Activated T-cell treated with anti-CD3 and anti-CD28 coated beads, Interleukin-2, amount 50 U/mL, for 24 hours (primary cell): ENCODE results near the gene RELN.
"Not testable (repeated sequence)": the region's sequence is repeated elsewhere in the genome, so short reads cannot be mapped to it uniquely, and the experiment has no call there.

Experiments
- DNase-seq: peaks from one replicate; pipeline ENCODE4 v3.0.0-alpha.2; 2020
- H3K27ac Mint-ChIP-seq: 2 replicates; pipeline ENCODE4 v1.8.0; 2020; ENCODE audit warnings: mild to moderate bottlenecking, mixed read lengths
- H3K27me3 Mint-ChIP-seq: 2 replicates; pipeline ENCODE4 v1.8.0; 2020; ENCODE audit warnings: mixed read lengths
- H3K36me3 Mint-ChIP-seq: 2 replicates; pipeline ENCODE4 v1.8.0; 2020; ENCODE audit warnings: low read depth, mixed read lengths
- H3K4me1 Mint-ChIP-seq: 2 replicates; pipeline ENCODE4 v1.8.0; 2020; ENCODE audit warnings: low read depth, mixed read lengths
- H3K4me3 Mint-ChIP-seq: 2 replicates; pipeline ENCODE4 v1.8.0; 2020; ENCODE audit warnings: mild to moderate bottlenecking, moderate library complexity, mixed read lengths
- H3K9me3 Mint-ChIP-seq: 2 replicates; pipeline ENCODE4 v1.8.0; 2020; ENCODE audit warnings: mixed read lengths

The RELN gene

GRCh38 chr7:103797647-103798307 lies 191.7 kb downstream of the RELN start:
- no peak overlapping the region for H3K27ac Mint-ChIP-seq
- H3K4me3 Mint-ChIP-seq = no peak overlapping the region
- H3K36me3 Mint-ChIP-seq = no peaks in the 10 kb centered on the region
- H3K27me3 Mint-ChIP-seq = no peaks in the 10 kb centered on the region
- no peak for DNase-seq
- H3K4me1 Mint-ChIP-seq = no peaks in the 10 kb centered on the region
- no peaks in the 10 kb centered on the region for H3K9me3 Mint-ChIP-seq

DNA sequence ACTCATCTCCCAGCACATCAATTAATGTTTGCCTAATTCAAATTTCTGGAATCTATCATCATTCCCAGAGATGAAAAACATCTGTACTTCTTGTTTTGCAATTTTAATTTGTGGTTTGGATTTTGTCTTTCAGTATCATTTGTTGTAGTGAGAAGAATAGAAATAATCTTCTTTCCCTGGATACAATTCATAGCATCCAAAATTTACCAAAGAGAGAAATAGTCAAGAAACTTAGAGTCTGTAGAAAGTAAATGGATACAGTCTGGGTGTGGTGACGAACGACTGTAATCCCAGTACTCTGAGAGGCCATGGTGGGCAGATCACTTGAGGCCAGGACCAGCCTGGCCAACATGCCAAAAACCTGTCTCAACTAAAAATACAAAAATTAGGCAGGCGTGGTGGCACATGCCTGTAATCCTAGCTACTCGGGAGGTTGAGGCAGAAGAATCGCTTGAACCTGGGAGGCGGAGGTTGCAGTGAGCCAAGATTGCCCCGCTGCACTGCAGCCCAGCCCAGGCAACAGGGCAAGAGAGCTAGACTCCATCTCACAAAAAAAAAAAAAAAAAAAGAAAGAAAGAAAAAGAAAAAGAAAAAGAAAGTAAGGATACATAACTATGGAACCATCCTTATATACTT lies 193.0 kb downstream of the RELN start:
- H3K27me3 Mint-ChIP-seq = no peaks in the 10 kb centered on the region
- H3K27ac Mint-ChIP-seq = no peak overlapping the region
- DNase-seq = no peak
- no peak overlapping the region for H3K4me3 Mint-ChIP-seq
- no peaks in the 10 kb centered on the region for H3K4me1 Mint-ChIP-seq
- H3K9me3 Mint-ChIP-seq = peaks cover under 1% of the 10 kb centered on the region
- H3K36me3 Mint-ChIP-seq = no peaks in the 10 kb centered on the region

DNA sequence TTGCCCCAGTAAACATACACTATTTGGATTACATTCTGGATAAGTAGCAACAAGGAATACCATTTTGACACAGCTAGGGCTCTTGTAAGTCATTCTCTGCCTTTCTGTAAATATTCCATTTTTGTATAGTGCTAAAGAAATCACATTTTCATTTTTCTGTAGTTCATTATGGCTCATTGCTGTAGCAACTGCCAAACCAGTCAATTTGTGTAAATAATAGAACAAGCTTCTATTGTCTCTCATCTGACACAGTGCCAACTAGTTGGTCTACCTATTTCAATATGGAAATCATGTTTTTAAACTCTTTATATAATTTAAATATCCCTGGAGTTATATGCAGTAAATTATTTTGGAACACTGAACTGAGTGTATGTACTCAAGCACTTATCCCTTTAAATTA lies 193.7 kb downstream of the RELN start:
- H3K27ac Mint-ChIP-seq = no peak overlapping the region
- H3K4me1 Mint-ChIP-seq = no peaks in the 10 kb centered on the region
- H3K4me3 Mint-ChIP-seq = no peak overlapping the region
- no peaks in the 10 kb centered on the region for H3K36me3 Mint-ChIP-seq
- H3K9me3 Mint-ChIP-seq = peaks cover 5% of the 10 kb centered on the region
- DNase-seq = no peak
- no peaks in the 10 kb centered on the region for H3K27me3 Mint-ChIP-seq

DNA sequence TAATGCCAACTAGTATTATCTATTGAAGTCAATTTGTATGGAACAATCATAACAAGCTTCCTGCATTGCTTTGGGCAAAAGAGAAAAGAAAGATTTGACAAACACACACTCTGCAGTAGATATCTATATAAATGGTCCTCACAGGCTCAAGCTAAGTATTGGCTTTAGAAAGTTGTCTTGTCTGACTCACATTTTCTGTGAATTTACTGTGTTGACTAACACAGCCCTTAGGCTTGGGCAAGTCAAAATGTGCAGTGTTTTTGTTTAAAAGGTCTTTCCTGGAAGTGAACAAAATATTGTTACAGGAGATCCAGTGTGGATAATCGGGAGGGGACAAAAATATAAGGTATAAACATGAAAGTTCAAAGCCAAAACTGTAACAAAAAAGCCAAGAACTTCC lies 194.4 kb downstream of the RELN start:
- H3K4me3 Mint-ChIP-seq = no peak overlapping the region
- H3K4me1 Mint-ChIP-seq = no peaks in the 10 kb centered on the region
- no peak for DNase-seq
- H3K27ac Mint-ChIP-seq = no peak overlapping the region
- no peaks in the 10 kb centered on the region for H3K27me3 Mint-ChIP-seq
- H3K36me3 Mint-ChIP-seq = no peaks in the 10 kb centered on the region
- H3K9me3 Mint-ChIP-seq = peaks cover 5% of the 10 kb centered on the region

DNA sequence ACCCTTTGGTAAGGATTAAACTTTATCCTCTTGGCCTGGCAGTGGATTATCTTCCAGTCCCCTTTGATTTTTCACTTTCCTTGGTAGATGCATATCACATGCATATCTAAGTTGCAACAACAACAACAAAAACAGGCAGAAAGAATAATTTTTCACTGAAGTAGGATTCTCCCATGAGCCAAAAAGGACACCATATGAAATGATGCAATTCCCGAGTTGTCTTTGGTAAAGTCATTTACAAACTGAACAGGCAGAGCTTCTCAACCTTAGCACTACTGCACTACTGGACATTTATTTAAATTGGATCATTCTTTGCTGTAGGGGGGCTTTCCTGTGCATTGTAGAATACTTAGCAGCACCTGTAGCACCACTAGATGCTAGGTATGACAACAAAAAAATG lies 195.0 kb downstream of the RELN start:
- no peak overlapping the region for H3K27ac Mint-ChIP-seq
- H3K9me3 Mint-ChIP-seq = peaks cover 5% of the 10 kb centered on the region
- H3K4me3 Mint-ChIP-seq = no peak overlapping the region
- H3K4me1 Mint-ChIP-seq = no peaks in the 10 kb centered on the region
- DNase-seq = no peak
- H3K36me3 Mint-ChIP-seq = no peaks in the 10 kb centered on the region
- no peaks in the 10 kb centered on the region for H3K27me3 Mint-ChIP-seq

DNA sequence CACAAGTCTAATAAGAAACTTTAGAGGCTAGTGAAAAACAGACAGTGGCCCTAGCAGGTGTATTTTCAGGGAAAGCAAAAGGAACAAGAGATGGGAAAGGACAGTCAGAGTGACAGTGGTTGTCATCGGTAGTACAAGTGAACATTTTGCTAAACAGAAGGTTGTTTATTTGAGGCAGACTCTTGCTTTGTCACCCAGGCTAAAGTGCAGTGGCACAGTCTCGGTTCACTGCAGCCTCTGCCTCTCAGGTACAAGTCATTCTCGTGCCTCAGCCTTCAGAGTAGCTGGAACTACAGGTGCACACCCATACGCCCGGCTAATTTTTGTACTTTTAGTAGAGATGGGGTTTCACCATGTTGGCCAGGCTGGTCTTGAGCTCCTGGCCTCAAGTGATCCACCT lies 195.8 kb downstream of the RELN start:
- Mint-ChIP-seq H3K9me3 (peaks cover 5% of the 10 kb centered on the region), H3K36me3 (no peaks in the 10 kb centered on the region), H3K4me3 (no peak overlapping the region), H3K27me3 (no peaks in the 10 kb centered on the region), H3K27ac (no peak overlapping the region), H3K4me1 (no peaks in the 10 kb centered on the region)
- no peak for DNase-seq

DNA sequence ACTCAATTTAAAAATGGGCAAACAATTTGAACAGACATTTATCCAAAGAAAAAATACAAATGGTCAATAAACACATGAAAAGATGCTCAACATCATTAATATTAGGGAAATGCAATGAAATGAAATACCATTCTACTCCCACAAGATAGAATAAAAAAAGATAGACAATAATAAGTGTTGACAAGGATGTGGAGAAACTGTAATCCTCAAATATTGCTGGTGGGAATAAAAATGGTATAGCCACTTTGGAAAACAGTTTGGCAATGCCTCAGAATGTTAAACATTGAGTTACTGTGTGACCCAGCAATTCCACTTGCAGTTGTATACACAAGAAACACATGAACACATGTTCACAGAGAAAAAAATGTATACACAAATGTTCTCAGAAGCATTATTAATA lies 197.6 kb downstream of the RELN start:
- Mint-ChIP-seq H3K4me3 (no peak overlapping the region), H3K9me3 (peaks cover 5% of the 10 kb centered on the region), H3K27ac (no peak overlapping the region), H3K4me1 (no peaks in the 10 kb centered on the region), H3K36me3 (no peaks in the 10 kb centered on the region), H3K27me3 (peaks cover 7% of the 10 kb centered on the region)
- no peak for DNase-seq

GRCh38 chr7:103787041-103787440 lies 202.4 kb downstream of the RELN start:
- DNase-seq, H3K4me3 Mint-ChIP-seq, H3K4me1 Mint-ChIP-seq, H3K36me3 Mint-ChIP-seq, H3K9me3 Mint-ChIP-seq, H3K27ac Mint-ChIP-seq: not testable (repeated sequence)
- peaks cover 17% of the 10 kb centered on the region for H3K27me3 Mint-ChIP-seq

DNA sequence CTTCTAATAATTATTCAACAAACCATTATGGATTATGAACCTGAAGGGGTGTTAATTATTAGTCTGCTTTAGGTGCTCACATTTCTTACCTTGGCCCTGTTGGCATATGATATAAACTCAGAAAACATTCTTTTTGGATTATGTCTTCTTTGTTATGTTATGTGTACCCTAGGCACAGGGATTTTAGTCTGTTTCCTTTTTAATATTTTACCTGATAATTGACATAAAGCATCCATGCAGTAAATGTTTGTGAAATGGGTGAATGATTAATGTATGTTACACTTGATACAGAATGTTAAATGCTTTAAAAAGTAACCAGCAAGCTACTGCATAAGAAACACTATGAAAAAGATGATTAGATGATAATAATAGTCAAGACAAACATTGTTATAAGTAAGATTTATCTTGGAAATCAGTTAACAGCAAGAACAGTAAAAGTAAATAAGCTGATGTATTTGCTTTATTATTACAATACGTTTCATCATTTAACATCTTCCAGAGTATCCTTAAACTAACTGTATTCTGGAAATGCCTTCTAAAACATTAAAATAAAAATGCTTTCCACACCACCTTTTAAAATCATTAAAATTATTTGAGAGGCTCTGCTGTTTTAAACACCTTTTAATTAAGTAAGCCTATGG lies 204.7 kb downstream of the RELN start:
- H3K27me3 Mint-ChIP-seq = peaks cover 21% of the 10 kb centered on the region
- no peak for DNase-seq
- H3K27ac Mint-ChIP-seq = no peak overlapping the region
- no peak overlapping the region for H3K4me3 Mint-ChIP-seq
- H3K9me3 Mint-ChIP-seq = peaks cover 3% of the 10 kb centered on the region
- H3K4me1 Mint-ChIP-seq = no peaks in the 10 kb centered on the region
- no peaks in the 10 kb centered on the region for H3K36me3 Mint-ChIP-seq

DNA sequence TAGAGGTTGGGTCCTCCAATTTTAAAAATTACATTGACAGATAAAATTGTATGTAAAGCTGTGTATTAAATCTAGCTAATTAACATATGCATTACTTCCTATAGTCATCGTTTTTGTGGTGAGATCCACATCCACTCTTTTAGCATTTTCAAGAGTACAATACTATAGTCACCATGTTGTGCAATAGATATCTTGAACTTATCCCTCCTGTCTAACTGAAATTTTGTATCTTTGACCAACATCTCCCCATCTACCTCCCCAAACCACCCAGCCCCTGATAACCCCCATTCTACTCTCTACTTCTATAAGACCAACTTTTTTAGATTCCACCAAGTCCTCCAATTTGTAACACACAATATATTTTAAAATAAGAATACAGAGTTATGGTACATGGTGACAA lies 208.0 kb downstream of the RELN start:
- H3K4me1 Mint-ChIP-seq = no peaks in the 10 kb centered on the region
- no peak overlapping the region for H3K4me3 Mint-ChIP-seq
- no peak overlapping the region for H3K27ac Mint-ChIP-seq
- no peaks in the 10 kb centered on the region for H3K9me3 Mint-ChIP-seq
- H3K27me3 Mint-ChIP-seq = peaks cover 11% of the 10 kb centered on the region
- no peaks in the 10 kb centered on the region for H3K36me3 Mint-ChIP-seq
- no peak for DNase-seq

DNA sequence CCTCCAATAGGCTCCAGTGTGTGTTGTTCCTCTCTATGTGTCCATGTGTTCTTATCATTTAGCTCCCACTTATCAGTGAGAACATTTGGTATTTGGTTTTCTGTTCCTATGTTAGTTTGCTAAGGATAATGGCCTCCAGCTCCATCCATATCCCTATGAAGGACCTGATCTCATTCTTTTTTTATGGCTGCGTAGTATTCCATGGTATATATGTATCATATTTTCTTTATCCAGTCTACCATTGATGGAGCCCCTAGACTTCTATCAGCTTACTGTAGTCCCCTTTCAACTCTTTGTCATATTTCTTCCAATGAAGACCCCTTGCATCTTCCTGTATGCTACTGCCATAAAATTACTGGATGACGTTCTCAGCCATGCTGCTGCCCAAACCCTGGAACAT lies 208.9 kb downstream of the RELN start:
- H3K36me3 Mint-ChIP-seq, DNase-seq, H3K9me3 Mint-ChIP-seq, H3K27ac Mint-ChIP-seq, H3K4me3 Mint-ChIP-seq, H3K4me1 Mint-ChIP-seq: not testable (repeated sequence)
- H3K27me3 Mint-ChIP-seq = peaks cover 11% of the 10 kb centered on the region

DNA sequence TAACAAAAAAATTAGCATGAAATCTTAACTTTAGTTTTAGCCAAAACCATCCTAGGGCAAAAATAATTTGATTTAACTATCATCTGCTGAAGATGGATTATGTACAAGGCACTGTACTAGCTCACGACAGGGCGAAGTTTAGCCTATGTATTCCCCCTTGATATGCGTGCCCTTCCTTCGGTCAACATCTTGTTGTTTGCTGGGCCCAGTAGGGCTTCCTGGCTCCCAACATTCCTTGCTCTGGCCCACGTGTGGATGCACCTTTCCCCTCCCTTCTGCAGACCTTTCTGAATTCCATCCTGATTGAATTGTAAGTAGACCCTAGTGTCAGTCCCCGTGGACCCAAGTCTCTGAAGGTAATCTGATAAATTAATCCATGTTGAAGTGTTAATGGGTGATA lies 212.0 kb downstream of the RELN start:
- Mint-ChIP-seq H3K9me3 (no peaks in the 10 kb centered on the region), H3K27ac (no peak overlapping the region), H3K4me1 (no peaks in the 10 kb centered on the region), H3K36me3 (no peaks in the 10 kb centered on the region), H3K4me3 (no peak overlapping the region), H3K27me3 (peaks cover 7% of the 10 kb centered on the region)
- no peak for DNase-seq

DNA sequence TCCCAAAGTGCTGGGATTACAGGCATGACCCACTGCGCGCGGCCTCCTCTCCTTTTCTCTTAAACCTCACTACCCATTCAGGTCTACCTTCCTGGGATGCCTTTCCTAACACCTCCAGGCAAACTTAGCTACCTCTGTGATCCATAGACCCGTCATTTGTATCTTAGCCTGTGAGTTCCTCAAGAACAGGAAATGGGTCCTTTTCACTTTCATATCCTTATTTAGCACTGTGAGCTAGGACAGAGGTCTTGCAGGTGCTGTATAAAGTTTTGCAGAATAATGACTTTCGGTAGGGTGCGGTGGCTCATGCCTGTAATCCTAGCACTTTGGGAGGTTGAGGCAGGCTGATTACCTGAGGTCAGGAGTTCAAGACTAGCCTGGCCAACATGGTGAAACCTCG lies 215.7 kb downstream of the RELN start:
- no peak for DNase-seq
- no peak overlapping the region for H3K27ac Mint-ChIP-seq
- no peak overlapping the region for H3K4me3 Mint-ChIP-seq
- no peaks in the 10 kb centered on the region for H3K9me3 Mint-ChIP-seq
- H3K4me1 Mint-ChIP-seq = no peaks in the 10 kb centered on the region
- peaks cover 2% of the 10 kb centered on the region for H3K27me3 Mint-ChIP-seq
- H3K36me3 Mint-ChIP-seq = no peaks in the 10 kb centered on the region

DNA sequence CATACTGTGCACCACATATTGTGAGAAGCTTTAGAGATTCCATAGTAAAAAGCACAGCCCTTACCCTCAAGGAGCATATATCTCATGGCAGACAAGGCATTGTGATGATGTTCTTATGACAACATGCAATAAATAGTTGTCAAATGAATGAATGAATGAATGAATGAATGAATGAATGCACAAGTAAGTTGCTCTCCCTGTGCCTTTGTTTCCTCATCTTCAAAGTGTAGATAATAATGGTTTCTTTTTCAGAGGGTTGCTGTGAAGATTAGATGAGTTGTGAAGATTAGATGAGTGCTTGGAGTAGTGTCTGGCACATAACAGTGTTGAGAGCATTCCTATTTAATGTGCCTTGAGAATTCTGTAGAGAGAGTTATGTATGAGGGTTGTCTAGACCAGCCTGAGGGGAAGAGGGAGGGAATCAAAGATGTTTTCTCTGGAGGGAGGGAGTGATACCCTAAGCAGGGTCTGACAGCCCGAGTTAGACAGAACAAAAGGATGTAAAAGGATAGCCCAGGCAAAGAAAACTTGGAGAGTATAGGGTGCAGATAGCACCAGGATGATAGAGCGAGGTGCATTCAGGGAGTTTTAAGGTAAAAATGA lies 217.2 kb downstream of the RELN start:
- Mint-ChIP-seq H3K27ac (no peak overlapping the region), H3K27me3 (peaks cover 2% of the 10 kb centered on the region), H3K36me3 (no peaks in the 10 kb centered on the region), H3K4me3 (no peak overlapping the region), H3K9me3 (no peaks in the 10 kb centered on the region), H3K4me1 (no peaks in the 10 kb centered on the region)
- no peak for DNase-seq

- DNase-seq = no peak
- no peaks in the 10 kb centered on the region for H3K9me3 Mint-ChIP-seq
- no peak overlapping the region for H3K27ac Mint-ChIP-seq
Measured at GRCh38 chr7:103771294-103771693, 218.2 kb downstream of the RELN start.

More at GRCh38 chr7:103771294-103771693, 218.2 kb downstream of the RELN start:
- H3K4me1 Mint-ChIP-seq = no peaks in the 10 kb centered on the region
- no peaks in the 10 kb centered on the region for H3K36me3 Mint-ChIP-seq
- no peak overlapping the region for H3K4me3 Mint-ChIP-seq
- peaks cover 2% of the 10 kb centered on the region for H3K27me3 Mint-ChIP-seq
